Upper lobe of left lung (tissue), 6 donors: ENCODE data around the gene ATP6V1A. TPM values are rescaled to one million over a fixed set of nuclear protein-coding genes. Genes with fewer than 3 reads are reported as not detected.

ENCODE experiments used
- ATAC-seq, 2 donors: fragments of 200-7000 bp; cut with Tn5 transposase; one replicate each; pipeline ENCODE4 v1.9.1; 2022; ENCODE audit warnings: mild to moderate bottlenecking in 2 of 2, moderate library complexity in 2 of 2; ENCODE audit not compliant: low FRiP score in 2 of 2
- DNase-seq, 2 donors: peaks; one replicate each; pipeline ENCODE4 v3.0.0-alpha.2; 2019 to 2020
- H3K27ac ChIP-seq, 4 donors: fragments of 200-600 bp; sonication (generic); one replicate each; pipeline ENCODE4 v1.5.1; 2016 to 2019
- H3K27me3 ChIP-seq, 4 donors: fragments of 200-600 bp; sonication (generic); one replicate each; pipeline ENCODE4 v1.5.1; 2017 to 2019
- H3K36me3 ChIP-seq, 4 donors: fragments of 200-600 bp; sonication (generic); one replicate each; pipeline ENCODE4 v1.5.1; 2016 to 2019
- H3K4me1 ChIP-seq, 4 donors: fragments of 200-600 bp; sonication (generic); one replicate each; pipeline ENCODE4 v1.5.1; 2018 to 2019
- H3K4me3 ChIP-seq, 4 donors: fragments of 200-600 bp; sonication (generic); one replicate each; pipeline ENCODE4 v1.5.1; 2017 to 2019; ENCODE audit warnings: mild to moderate bottlenecking in 2 of 4, moderate library complexity in 1 of 4
- H3K9me3 ChIP-seq, 4 donors: fragments of 200-600 bp; sonication (generic); one replicate each; pipeline ENCODE4 v1.5.1; 2018 to 2019
- CTCF ChIP-seq, 6 experiments: fragments of 450-650 bp in 4 of 6; fragments of 200-600 bp in 2 of 6; sonication (generic) in 2 of 6; IDR thresholded peaks; one replicate each; pipeline ENCODE4 v1.5.1; 2016 to 2019; ENCODE audit warnings: antibody characterized with exemption in 6 of 6
- EP300 ChIP-seq, 4 donors: sonication (generic); formaldehyde crosslinking; IDR thresholded peaks; one replicate each; pipeline ENCODE4 v1.5.1; 2017; ENCODE audit warnings: antibody characterized with exemption in 4 of 4, control low read depth in 2 of 4
- POLR2A ChIP-seq, 4 donors: fragments of 450-650 bp; IDR thresholded peaks; one replicate each; pipeline ENCODE4 v1.5.1; 2016 to 2017; ENCODE audit warnings: antibody characterized with exemption in 4 of 4, mild to moderate bottlenecking in 2 of 4
- POLR2AphosphoS5 ChIP-seq, 2 donors: sonication (generic); formaldehyde crosslinking; IDR thresholded peaks; one replicate each; pipeline ENCODE4 v1.5.1; 2017; ENCODE audit warnings: antibody characterized with exemption in 2 of 2
- WGBS, 2 donors: methylation state at CpG; one replicate each; pipeline ENCODE4 v1.1.5; 2017 to 2018; 5-methylcytosine and 5-hydroxymethylcytosine counted together
- total RNA-seq, 6 donors: library from RNA; depleted of rRNA in 4 of 6; stranded (reverse); fragments of >200 nt in 4 of 6; gene quantifications; one replicate each; pipeline versions ENCODE4 v1.1.0 to v1.2.1, GENCODE V29; 2016 to 2021
- donor health status: DM: no; HTN: no; CAD: no; lungs with moderate emphysema.
- donor health status: DM: no; HTN: yes; CAD: no; lungs with severe emphysema.

ATP6V1A gene
- total RNA-seq, 6 donors from 2014 or later: 17.9 to 94.8 (median 66.6) TPM

- H3K4me1 ChIP-seq: peaks cover 6 to 15% (median 12%) of the 10 kb centered on the region in 4 donors
- ATAC-seq (peak in 1 of 2 donors; percentile 90), DNase-seq (no peak)
- TF ChIP-seq EP300 (IDR thresholded peaks at IDR 0.05) (no peak), CTCF (IDR thresholded peaks at IDR 0.05) (peak; percentile 44 to 80 (median 62)), POLR2A (IDR thresholded peaks at IDR 0.05) (no peak), POLR2AphosphoS5 (IDR thresholded peaks at IDR 0.05) (no peak)
- no peaks in the 10 kb centered on the region for H3K9me3 ChIP-seq
- no peak overlapping the region for H3K4me3 ChIP-seq
- 23 to 31% methylated on average over 3 of the region's 3 CpGs for WGBS, 2 donors
- H3K36me3 ChIP-seq: no peaks in the 10 kb centered on the region
- H3K27ac ChIP-seq: no peak overlapping the region
- H3K27me3 ChIP-seq: no peaks in the 10 kb centered on the region
Observed at GRCh38 chr3:113736548-113737089, 10.2 kb upstream of the ATP6V1A start.

- DNase-seq (no peak), ATAC-seq (no peak)
- Histone ChIP-seq H3K9me3 (no peaks in the 10 kb centered on the region), H3K36me3 (no peaks in the 10 kb centered on the region), H3K4me3 (no peak overlapping the region), H3K27me3 (no peaks in the 10 kb centered on the region), H3K27ac (no peak overlapping the region), H3K4me1 (peaks cover 25 to 46% (median 35%) of the 10 kb centered on the region in 4 donors)
- 58 to 60% methylated on average over 5 of the region's 5 CpGs for WGBS, 2 donors
- no peak for TF ChIP-seq EP300 (IDR thresholded peaks at IDR 0.05)
- no peak for TF ChIP-seq POLR2AphosphoS5 (IDR thresholded peaks at IDR 0.05)
- no peak for TF ChIP-seq POLR2A (IDR thresholded peaks at IDR 0.05)
- TF ChIP-seq CTCF (IDR thresholded peaks at IDR 0.05): no peak
Observed at GRCh38 chr3:113741086-113741485, 5.7 kb upstream of the ATP6V1A start.

- ATAC-seq: no peak
- no peaks in the 10 kb centered on the region for H3K36me3 ChIP-seq
- WGBS, 2 donors: 53 to 54% methylated on average over 1 of the region's 1 CpG
- DNase-seq: no peak
- peaks cover 24 to 42% (median 31%) of the 10 kb centered on the region in 4 donors for H3K4me1 ChIP-seq
- no peak for TF ChIP-seq POLR2A (IDR thresholded peaks at IDR 0.05)
- TF ChIP-seq POLR2AphosphoS5 (IDR thresholded peaks at IDR 0.05): no peak
- no peak for TF ChIP-seq CTCF (IDR thresholded peaks at IDR 0.05)
- TF ChIP-seq EP300 (IDR thresholded peaks at IDR 0.05): no peak
- H3K9me3 ChIP-seq: no peaks in the 10 kb centered on the region
- no peak overlapping the region for H3K27ac ChIP-seq
- H3K27me3 ChIP-seq: no peaks in the 10 kb centered on the region
- no peak overlapping the region for H3K4me3 ChIP-seq
Observed at GRCh38 chr3:113741620-113742019, 5.2 kb upstream of the ATP6V1A start.

GRCh38 chr3:113743006-113743630, 3.7 kb upstream of the ATP6V1A start:
- Histone ChIP-seq H3K36me3 (no peaks in the 10 kb centered on the region), H3K4me1 (peaks cover 27 to 41% (median 37%) of the 10 kb centered on the region in 4 donors), H3K27me3 (no peaks in the 10 kb centered on the region), H3K9me3 (no peaks in the 10 kb centered on the region), H3K4me3 (no peak overlapping the region), H3K27ac (peak overlapping the region in 2 of 4 donors; percentile 15 to 95)
- 61 to 70% methylated on average over 7 of the region's 7 CpGs for WGBS, 2 donors
- DNase-seq: no peak
- no peak for ATAC-seq
- TF ChIP-seq POLR2A (IDR thresholded peaks at IDR 0.05) (no peak), POLR2AphosphoS5 (IDR thresholded peaks at IDR 0.05) (no peak), EP300 (IDR thresholded peaks at IDR 0.05) (no peak), CTCF (IDR thresholded peaks at IDR 0.05) (no peak)
